Measurements from ENCODE around the gene LRRTM4. TPM values are rescaled to one million over a fixed set of nuclear protein-coding genes. Genes with fewer than 3 reads are reported as not detected.

Gene LRRTM4
- total and polyA plus RNA-seq, 10 of the 15 experiments (the other 5 are each of a cell fraction or from before 2014, with no cell fraction given), result 0.01 to 1.0 TPM; not detected in 8

GRCh38 chr2:77087987-77088414 is 434.2 kb downstream of the LRRTM4 start:
- Histone ChIP-seq H4K20me1 (ENCODE audit: control insufficient read depth, insufficient read depth) (no peaks in the 10 kb centered on the region), H3K9me3 (replicated peaks; ENCODE audit: control insufficient read depth, insufficient read depth, low read length) (no peaks in the 10 kb centered on the region), H3K27ac (ENCODE audit: control insufficient read depth, insufficient read depth) (no peak overlapping the region), H3K4me3 (no peak overlapping the region), H3K4me1 (ENCODE audit: control insufficient read depth, insufficient read depth, low read length) (no peaks in the 10 kb centered on the region), H3K36me3 (ENCODE audit: control insufficient read depth in 2 of 2, insufficient read depth in 2 of 2, low read length in 1 of 2) (no peaks in the 10 kb centered on the region), H2AFZ (ENCODE audit: control insufficient read depth, low read depth, low read length) (no peak overlapping the region), H3K79me2 (ENCODE audit: control insufficient read depth, insufficient read depth, low read length) (no peaks in the 10 kb centered on the region), H3K4me2 (ENCODE audit: control insufficient read depth, insufficient read depth) (no peak overlapping the region), H3K9ac (ENCODE audit: control insufficient read depth, insufficient read depth, low read length) (no peak overlapping the region), H3K27me3 (replicated peaks in 1 of 2; ENCODE audit: control insufficient read depth in 2 of 2, insufficient read depth in 2 of 2, low read length in 1 of 2) (no peaks in the 10 kb centered on the region)
- BruUV-seq (replicated peaks), result no TSS peak
- CTCF ChIA-PET, result no interaction called here
- RAD21 ChIA-PET (ENCODE audit: unreplicated experiment), result no interaction called here
- in situ Hi-C loops (cut with MboI), result no loop called here
- DNase-seq (ENCODE audit: low read depth, low spot score) (no peak), FAIRE-seq (no peak), ATAC-seq (no peak)
- intact Hi-C loops (cut with micrococcal nuclease; ENCODE audit: unreplicated experiment), result no loop called here
- TF ChIP-seq NBN (IDR thresholded peaks at IDR 0.05) (no peak), RFX5 (IDR thresholded peaks at IDR 0.05; ENCODE audit: low read depth, low read length) (no peak), ASH2L (IDR thresholded peaks at IDR 0.05; ENCODE audit: borderline replicate concordance, low read depth) (no peak)
- SMC1A ChIA-PET (ENCODE audit: uncharacterized antibody, unreplicated experiment), result interaction anchor here (0.6 kb wide), 1 partner anchor 1315 kb away, joined by 3 read pairs; no protein-coding TSS in a partner anchor
- 43% methylated on average over 6 of the region's 6 CpGs for WGBS (ENCODE audit: insufficient coverage, insufficient replicate concordance, low lambda C conversion rate, missing lambda C conversion rate)
- POLR2A ChIA-PET, result no interaction called here

DNA sequence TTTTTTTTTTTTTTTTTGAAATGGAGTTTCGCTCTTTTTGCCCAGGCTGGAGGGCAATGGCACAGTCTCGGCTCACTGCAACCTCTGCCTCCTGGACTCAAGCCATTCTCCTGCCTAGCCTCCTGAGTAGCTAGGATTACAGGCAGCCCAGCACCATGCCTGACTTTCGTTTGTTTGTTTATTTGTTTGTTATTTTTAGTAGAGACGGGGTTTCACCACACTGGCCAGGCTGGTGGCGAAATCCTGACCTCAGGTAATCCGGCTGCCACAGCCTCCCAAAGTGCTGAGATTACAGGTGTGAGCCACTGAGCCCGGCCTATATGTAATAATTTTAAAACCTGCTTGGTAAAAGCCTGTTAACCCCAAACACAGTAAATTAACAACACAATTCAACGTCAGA is 435.7 kb downstream of the LRRTM4 start:
- POLR2A ChIA-PET, result no interaction called here
- SMC1A ChIA-PET (ENCODE audit: uncharacterized antibody, unreplicated experiment), result no interaction called here
- no peak for ATAC-seq
- no peak for DNase-seq (ENCODE audit: low read depth, low spot score)
- no peak overlapping the region for H3K4me2 ChIP-seq (ENCODE audit: control insufficient read depth, insufficient read depth)
- RAD21 ChIA-PET (ENCODE audit: unreplicated experiment), result no interaction called here
- H3K4me1 ChIP-seq (ENCODE audit: control insufficient read depth, insufficient read depth, low read length), result no peaks in the 10 kb centered on the region
- H3K4me3 ChIP-seq, result no peak overlapping the region
- no peak overlapping the region for H2AFZ ChIP-seq (ENCODE audit: control insufficient read depth, low read depth, low read length)
- CTCF ChIA-PET, result no interaction called here
- intact Hi-C loops (cut with micrococcal nuclease; ENCODE audit: unreplicated experiment), result no loop called here
- H3K27ac ChIP-seq (ENCODE audit: control insufficient read depth, insufficient read depth), result no peak overlapping the region
- H3K79me2 ChIP-seq (ENCODE audit: control insufficient read depth, insufficient read depth, low read length), result no peaks in the 10 kb centered on the region
- H4K20me1 ChIP-seq (ENCODE audit: control insufficient read depth, insufficient read depth), result no peaks in the 10 kb centered on the region
- FAIRE-seq, result no peak
- in situ Hi-C loops (cut with MboI), result no loop called here
- TF ChIP-seq YY1 (IDR thresholded peaks at IDR 0.05; ENCODE audit: low read depth, low read length), result no peak
- no peak for TF ChIP-seq RELB (IDR thresholded peaks at IDR 0.05; ENCODE audit: low read depth)
- H3K27me3 ChIP-seq (replicated peaks in 1 of 2; ENCODE audit: control insufficient read depth in 2 of 2, insufficient read depth in 2 of 2, low read length in 1 of 2), result no peaks in the 10 kb centered on the region
- no peaks in the 10 kb centered on the region for H3K36me3 ChIP-seq (ENCODE audit: control insufficient read depth in 2 of 2, insufficient read depth in 2 of 2, low read length in 1 of 2)
- H3K9ac ChIP-seq (ENCODE audit: control insufficient read depth, insufficient read depth, low read length), result no peak overlapping the region
- no TSS peak for BruUV-seq (replicated peaks)
- 12% methylated on average over 8 of the region's 8 CpGs for WGBS (ENCODE audit: insufficient coverage, insufficient replicate concordance, low lambda C conversion rate, missing lambda C conversion rate)
- no peaks in the 10 kb centered on the region for H3K9me3 ChIP-seq (replicated peaks; ENCODE audit: control insufficient read depth, insufficient read depth, low read length)

Measured in GM12878 (cell line).